ENCODE results near the gene RPRML. TPM values are rescaled to one million over a fixed set of nuclear protein-coding genes. Genes with fewer than 3 reads are reported as not detected.
"Not testable (repeated sequence)": the region's sequence is repeated elsewhere in the genome, so short reads cannot be mapped to it uniquely, and the experiment has no call there.

RPRML gene
- total and polyA plus RNA-seq, 4 donors: 0.06 TPM; not detected in 3

- Histone ChIP-seq H3K36me3 (ENCODE audit: control insufficient read depth in 4 of 4, insufficient read depth in 3 of 4, low read depth in 1 of 4, low read length in 3 of 4) (no peaks in the 10 kb centered on the region), H3K4me1 (ENCODE audit: control insufficient read depth in 4 of 4, insufficient read depth in 4 of 4, low read length in 3 of 4) (no peaks in the 10 kb centered on the region), H3K27me3 (ENCODE audit: control insufficient read depth in 4 of 4, insufficient read depth in 4 of 4, low read length in 3 of 4) (no peaks in the 10 kb centered on the region), H3K9me3 (ENCODE audit: control insufficient read depth in 4 of 4, low read length in 3 of 4) (no peaks in the 10 kb centered on the region), H3K4me3 (ENCODE audit: low read depth in 1 of 3, low read length in 3 of 3) (no peak overlapping the region), H3K27ac (ENCODE audit: low read depth in 1 of 2, low read length in 2 of 2) (no peak overlapping the region), H3K9ac (ENCODE audit: low read depth in 1 of 2, low read length in 2 of 2) (no peak overlapping the region)
- DNase-seq (ENCODE audit: low spot score): no peak
- no peak for TF ChIP-seq SP1 (IDR thresholded peaks at IDR 0.05)
- no peak for TF ChIP-seq FOXA2 (IDR thresholded peaks at IDR 0.05)
- TF ChIP-seq JUND (IDR thresholded peaks at IDR 0.05): no peak
- no peak for TF ChIP-seq FOXA1 (IDR thresholded peaks at IDR 0.05)
- TF ChIP-seq ATF3 (IDR thresholded peaks at IDR 0.05): no peak
- no peak for TF ChIP-seq HNF4G (IDR thresholded peaks at IDR 0.05)
Measured at GRCh38 chr17:47012457-47012856, 33.4 kb upstream of the RPRML start.

GRCh38 chr17:47009759-47010594, 30.9 kb upstream of the RPRML start:
- Histone ChIP-seq H3K27me3 (ENCODE audit: control insufficient read depth in 4 of 4, insufficient read depth in 4 of 4, low read length in 3 of 4) (no peaks in the 10 kb centered on the region), H3K4me3 (ENCODE audit: low read depth in 1 of 3, low read length in 3 of 3) (no peak overlapping the region), H3K27ac (ENCODE audit: low read depth in 1 of 2, low read length in 2 of 2) (no peak overlapping the region), H3K9me3 (ENCODE audit: control insufficient read depth in 4 of 4, low read length in 3 of 4) (no peaks in the 10 kb centered on the region), H3K9ac (ENCODE audit: low read depth in 1 of 2, low read length in 2 of 2) (no peak overlapping the region), H3K4me1 (ENCODE audit: control insufficient read depth in 4 of 4, insufficient read depth in 4 of 4, low read length in 3 of 4) (no peaks in the 10 kb centered on the region), H3K36me3 (ENCODE audit: control insufficient read depth in 4 of 4, insufficient read depth in 3 of 4, low read depth in 1 of 4, low read length in 3 of 4) (no peaks in the 10 kb centered on the region)
- TF ChIP-seq JUND (IDR thresholded peaks at IDR 0.05) (no peak), ZBTB33 (IDR thresholded peaks at IDR 0.05) (no peak)
- 96% methylated on average over 14 of the region's 14 CpGs for WGBS
- DNase-seq (ENCODE audit: low spot score): no peak

GRCh38 chr17:47004906-47005305, 25.9 kb upstream of the RPRML start:
- Histone ChIP-seq H3K36me3 (ENCODE audit: control insufficient read depth in 4 of 4, insufficient read depth in 3 of 4, low read depth in 1 of 4, low read length in 3 of 4) (no peaks in the 10 kb centered on the region), H3K9me3 (ENCODE audit: control insufficient read depth in 4 of 4, low read length in 3 of 4) (no peaks in the 10 kb centered on the region), H3K9ac (ENCODE audit: low read depth in 1 of 2, low read length in 2 of 2) (no peak overlapping the region), H3K27ac (ENCODE audit: low read depth in 1 of 2, low read length in 2 of 2) (no peak overlapping the region), H3K27me3 (ENCODE audit: control insufficient read depth in 4 of 4, insufficient read depth in 4 of 4, low read length in 3 of 4) (no peaks in the 10 kb centered on the region), H3K4me1 (ENCODE audit: control insufficient read depth in 4 of 4, insufficient read depth in 4 of 4, low read length in 3 of 4) (no peaks in the 10 kb centered on the region), H3K4me3 (ENCODE audit: low read depth in 1 of 3, low read length in 3 of 3) (no peak overlapping the region)
- no peak for DNase-seq (ENCODE audit: low spot score)
- 85% methylated on average over 1 of the region's 1 CpG for WGBS
- no peak for TF ChIP-seq MAX (IDR thresholded peaks at IDR 0.05)
- no peak for TF ChIP-seq ATF3 (IDR thresholded peaks at IDR 0.05)
- no peak for TF ChIP-seq RXRA (IDR thresholded peaks at IDR 0.05)
- TF ChIP-seq TAF1 (conservative IDR thresholded peaks at IDR 0.05): no peak
- no peak for TF ChIP-seq GABPA (IDR thresholded peaks at IDR 0.05 in 1 of 2, conservative IDR thresholded peaks at IDR 0.05 in 1 of 2)
- TF ChIP-seq FOXA1 (IDR thresholded peaks at IDR 0.05): no peak
- no peak for TF ChIP-seq FOXA2 (IDR thresholded peaks at IDR 0.05)
- no peak for TF ChIP-seq EGR1 (IDR thresholded peaks at IDR 0.05; ENCODE audit: low read depth in 2 of 2)
- TF ChIP-seq HNF4A (conservative IDR thresholded peaks at IDR 0.05): no peak

- WGBS: 72% methylated on average over 4 of the region's 5 CpGs
- not testable (repeated sequence) for H3K4me1 ChIP-seq (ENCODE audit: control insufficient read depth in 4 of 4, insufficient read depth in 4 of 4, low read length in 3 of 4); H3K4me3 ChIP-seq (ENCODE audit: low read depth in 1 of 3, low read length in 3 of 3); H3K9me3 ChIP-seq (ENCODE audit: control insufficient read depth in 4 of 4, low read length in 3 of 4); H3K9ac ChIP-seq (ENCODE audit: low read depth in 1 of 2, low read length in 2 of 2); DNase-seq (ENCODE audit: low spot score); H3K27ac ChIP-seq (ENCODE audit: low read depth in 1 of 2, low read length in 2 of 2); H3K27me3 ChIP-seq (ENCODE audit: control insufficient read depth in 4 of 4, insufficient read depth in 4 of 4, low read length in 3 of 4); H3K36me3 ChIP-seq (ENCODE audit: control insufficient read depth in 4 of 4, insufficient read depth in 3 of 4, low read depth in 1 of 4, low read length in 3 of 4)
Measured at GRCh38 chr17:47003864-47004263, 24.8 kb upstream of the RPRML start.

Measured in liver (tissue), 9 donors.